Measurements from ENCODE around the gene AMBRA1. TPM values are rescaled to one million over a fixed set of nuclear protein-coding genes. Genes with fewer than 3 reads are reported as not detected.
A peak's percentile ranks its signal among the peaks of the same experiment; 100 is the strongest.

Gene AMBRA1
- total and polyA plus RNA-seq, 2 donors (not counting 3 experiments of a cell fraction or from before 2014, with no cell fraction given), result 18.4 to 32.4 TPM

GRCh38 chr11:46393231-46393616 lies 200.6 kb downstream of the AMBRA1 start:
- H3K36me3 ChIP-seq (ENCODE audit: control insufficient read depth in 2 of 2, extremely low read depth in 1 of 2, insufficient read depth in 2 of 2, low read length in 2 of 2), result peaks cover 0 to 17% of the 10 kb centered on the region in 2 experiments
- no peaks in the 10 kb centered on the region for H4K20me1 ChIP-seq (replicated peaks; ENCODE audit: control insufficient read depth, extremely low read depth, insufficient read depth, low read length)
- DNase-seq (ENCODE audit: low read depth, low spot score) (no peak), FAIRE-seq (no peak)
- no peak overlapping the region for H2AFZ ChIP-seq (ENCODE audit: low read depth, low read length)
- no peak overlapping the region for H3K4me2 ChIP-seq (ENCODE audit: insufficient read depth, low read length)
- H3K4me3 ChIP-seq (replicated peaks in 1 of 3; ENCODE audit: insufficient read depth in 1 of 3, low read depth in 1 of 3, low read length in 3 of 3), result no peak overlapping the region
- no peak overlapping the region for H3K27ac ChIP-seq (ENCODE audit: insufficient read depth, low read depth, low read length)
- H3K27me3 ChIP-seq (ENCODE audit: control insufficient read depth in 2 of 2, insufficient read depth in 2 of 2, low read length in 2 of 2), result peaks cover 19 to 30% of the 10 kb centered on the region in 2 experiments
- H3K9me1 ChIP-seq (replicated peaks; ENCODE audit: control insufficient read depth, extremely low read depth, insufficient read depth, low read length), result no peaks in the 10 kb centered on the region
- H3K9ac ChIP-seq (replicated peaks; ENCODE audit: extremely low read depth, insufficient read depth, low read length), result no peak overlapping the region
- ChIA-PET POLR2A (no interaction called here), CTCF (interaction anchor here (0.9 to 7.2 kb wide), 13 partner anchors 10 to 226 kb away, joined by 3 to 99 read pairs (median 8); partner anchors contain the start of genes AMBRA1 and ATG13)
- dilution Hi-C loops (cut with MboI; ENCODE audit: extremely low pct_ligation_motif_present, low sequenced_read_pairs), result no loop called here
- H3K9me3 ChIP-seq (replicated peaks; ENCODE audit: control insufficient read depth, insufficient read depth, low read length), result no peaks in the 10 kb centered on the region
- intact Hi-C loops (cut with micrococcal nuclease), result no loop called here
- TF ChIP-seq, protein P1, sequence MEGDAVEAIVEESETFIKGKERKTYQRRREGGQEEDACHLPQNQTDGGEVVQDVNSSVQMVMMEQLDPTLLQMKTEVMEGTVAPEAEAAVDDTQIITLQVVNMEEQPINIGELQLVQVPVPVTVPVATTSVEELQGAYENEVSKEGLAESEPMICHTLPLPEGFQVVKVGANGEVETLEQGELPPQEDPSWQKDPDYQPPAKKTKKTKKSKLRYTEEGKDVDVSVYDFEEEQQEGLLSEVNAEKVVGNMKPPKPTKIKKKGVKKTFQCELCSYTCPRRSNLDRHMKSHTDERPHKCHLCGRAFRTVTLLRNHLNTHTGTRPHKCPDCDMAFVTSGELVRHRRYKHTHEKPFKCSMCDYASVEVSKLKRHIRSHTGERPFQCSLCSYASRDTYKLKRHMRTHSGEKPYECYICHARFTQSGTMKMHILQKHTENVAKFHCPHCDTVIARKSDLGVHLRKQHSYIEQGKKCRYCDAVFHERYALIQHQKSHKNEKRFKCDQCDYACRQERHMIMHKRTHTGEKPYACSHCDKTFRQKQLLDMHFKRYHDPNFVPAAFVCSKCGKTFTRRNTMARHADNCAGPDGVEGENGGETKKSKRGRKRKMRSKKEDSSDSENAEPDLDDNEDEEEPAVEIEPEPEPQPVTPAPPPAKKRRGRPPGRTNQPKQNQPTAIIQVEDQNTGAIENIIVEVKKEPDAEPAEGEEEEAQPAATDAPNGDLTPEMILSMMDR (IDR thresholded peaks at IDR 0.05; ENCODE audit: extremely low read depth in 1 of 2, insufficient read depth in 1 of 2, low read depth in 1 of 2, low read length in 2 of 2), result no peak
- TF ChIP-seq GATA2 (IDR thresholded peaks at IDR 0.05; ENCODE audit: insufficient read depth, insufficient read length, low read depth, low read length) (no peak), POLR2A (IDR thresholded peaks at IDR 0.05; ENCODE audit: low read depth, low read length) (no peak)
- no peaks in the 10 kb centered on the region for H3K79me2 ChIP-seq (ENCODE audit: control insufficient read depth, insufficient read depth, low read length)
- no TSS peak for BruUV-seq (replicated peaks)
- H3K4me1 ChIP-seq (ENCODE audit: control insufficient read depth, extremely low read depth, insufficient read depth, low read length), result peaks cover 3% of the 10 kb centered on the region

DNA sequence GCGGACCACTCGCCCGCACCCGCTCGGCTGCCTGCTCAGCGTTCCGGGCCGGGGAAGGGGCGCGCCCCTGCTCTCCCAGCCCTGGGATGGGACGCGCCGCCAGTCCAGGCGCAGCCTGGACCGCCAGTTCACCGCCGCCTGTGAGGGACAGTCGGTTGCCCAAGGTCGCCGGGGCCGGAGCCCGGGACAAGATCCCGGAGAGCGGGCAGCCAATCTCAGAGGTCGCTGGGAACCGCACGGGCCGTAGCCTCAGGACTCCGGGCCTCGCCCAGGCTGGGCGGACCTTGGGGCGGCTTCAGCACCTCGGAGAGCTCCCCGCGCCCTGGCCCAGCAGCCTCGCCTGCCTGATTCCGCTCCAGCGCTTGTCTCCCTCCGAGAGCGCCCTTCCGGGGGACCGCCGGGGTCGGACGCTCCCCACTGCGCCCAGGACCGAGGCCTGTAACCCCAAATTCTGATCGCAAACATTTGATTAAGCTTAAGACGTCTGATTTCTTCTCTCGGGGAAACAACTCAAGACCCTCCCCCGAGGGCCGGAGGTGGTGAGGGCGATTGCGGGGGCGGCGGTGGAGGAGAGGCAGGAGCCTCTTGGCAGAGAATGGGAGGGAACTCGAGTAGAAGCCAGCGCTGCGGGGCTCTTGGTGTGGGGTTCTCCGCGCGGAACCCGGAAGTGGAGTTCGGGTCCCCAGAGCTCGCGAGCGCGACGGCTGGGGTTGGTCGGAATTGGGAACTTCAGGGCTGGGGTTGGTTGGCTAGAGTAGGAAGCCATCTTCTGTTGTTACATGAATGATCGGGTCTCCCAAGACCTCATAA lies 201.2 kb downstream of the AMBRA1 start:
- no peak overlapping the region for H3K9ac ChIP-seq (replicated peaks; ENCODE audit: extremely low read depth, insufficient read depth, low read length)

More for the DNA sequence above, 201.2 kb downstream of the AMBRA1 start:
- ChIA-PET POLR2A (interaction anchor here (0.7 kb wide), 1 partner anchor 12 kb away, joined by 3 read pairs; no protein-coding TSS in a partner anchor), CTCF (interaction anchor here (0.7 to 7.2 kb wide), 35 partner anchors 8 to 493 kb away, joined by 3 to 99 read pairs (median 4); partner anchors contain the start of genes AMBRA1, ARHGAP1, ATG13 and DGKZ)
- H3K9me1 ChIP-seq (replicated peaks; ENCODE audit: control insufficient read depth, extremely low read depth, insufficient read depth, low read length), result no peaks in the 10 kb centered on the region
- TF ChIP-seq JUN (IDR thresholded peaks at IDR 0.05; ENCODE audit: borderline replicate concordance, insufficient read depth, insufficient read length, low read depth), result no peak
- TF ChIP-seq MYC (IDR thresholded peaks at IDR 0.05; ENCODE audit: low read depth, low read length), result no peak
- peak; percentile 65 for TF ChIP-seq POLR2AphosphoS5 (IDR thresholded peaks at IDR 0.05; ENCODE audit: insufficient read depth, low read depth, low read length)
- peak; percentile 50 for TF ChIP-seq MAX (IDR thresholded peaks at IDR 0.05; ENCODE audit: insufficient read depth, insufficient read length)
- no peak for TF ChIP-seq FOS (IDR thresholded peaks at IDR 0.05; ENCODE audit: borderline replicate concordance, insufficient read depth, low read length)
- TF ChIP-seq, protein P1 (IDR thresholded peaks at IDR 0.05; ENCODE audit: extremely low read depth in 1 of 2, insufficient read depth in 1 of 2, low read depth in 1 of 2, low read length in 2 of 2), result no peak
- no peak for TF ChIP-seq POLR2A (IDR thresholded peaks at IDR 0.05; ENCODE audit: low read depth, low read length)
- H3K79me2 ChIP-seq (ENCODE audit: control insufficient read depth, insufficient read depth, low read length), result no peaks in the 10 kb centered on the region
- H3K4me1 ChIP-seq (ENCODE audit: control insufficient read depth, extremely low read depth, insufficient read depth, low read length), result peaks cover 3% of the 10 kb centered on the region
- dilution Hi-C loops (cut with MboI; ENCODE audit: extremely low pct_ligation_motif_present, low sequenced_read_pairs) (no loop called here), intact Hi-C loops (cut with micrococcal nuclease) (loop anchor here (1.0 kb wide), 1 partner anchor 11 kb away; the partner anchor contains the start of gene MDK)
- no TSS peak for BruUV-seq (replicated peaks)
- no peaks in the 10 kb centered on the region for H3K9me3 ChIP-seq (replicated peaks; ENCODE audit: control insufficient read depth, insufficient read depth, low read length)
- H3K4me2 ChIP-seq (ENCODE audit: insufficient read depth, low read length), result peak overlapping the region; percentile 27
- H3K4me3 ChIP-seq (replicated peaks in 1 of 3; ENCODE audit: insufficient read depth in 1 of 3, low read depth in 1 of 3, low read length in 3 of 3), result peak overlapping the region in 1 of 3 experiments; percentile 36
- peak; percentile 76 for FAIRE-seq
- H3K36me3 ChIP-seq (ENCODE audit: control insufficient read depth in 2 of 2, extremely low read depth in 1 of 2, insufficient read depth in 2 of 2, low read length in 2 of 2), result peaks cover 0 to 12% of the 10 kb centered on the region in 2 experiments
- H3K27ac ChIP-seq (ENCODE audit: insufficient read depth, low read depth, low read length), result no peak overlapping the region
- peak; percentile 71 for DNase-seq (ENCODE audit: low read depth, low spot score)
- no peaks in the 10 kb centered on the region for H4K20me1 ChIP-seq (replicated peaks; ENCODE audit: control insufficient read depth, extremely low read depth, insufficient read depth, low read length)
- H3K27me3 ChIP-seq (ENCODE audit: control insufficient read depth in 2 of 2, insufficient read depth in 2 of 2, low read length in 2 of 2), result peaks cover 21 to 34% of the 10 kb centered on the region in 2 experiments
- H2AFZ ChIP-seq (ENCODE audit: low read depth, low read length), result no peak overlapping the region
